Measurements from ENCODE around the gene SLC28A2.
"Not testable (repeated sequence)": the region's sequence is repeated elsewhere in the genome, so short reads cannot be mapped to it uniquely, and the experiment has no call there.

Gene SLC28A2

DNA sequence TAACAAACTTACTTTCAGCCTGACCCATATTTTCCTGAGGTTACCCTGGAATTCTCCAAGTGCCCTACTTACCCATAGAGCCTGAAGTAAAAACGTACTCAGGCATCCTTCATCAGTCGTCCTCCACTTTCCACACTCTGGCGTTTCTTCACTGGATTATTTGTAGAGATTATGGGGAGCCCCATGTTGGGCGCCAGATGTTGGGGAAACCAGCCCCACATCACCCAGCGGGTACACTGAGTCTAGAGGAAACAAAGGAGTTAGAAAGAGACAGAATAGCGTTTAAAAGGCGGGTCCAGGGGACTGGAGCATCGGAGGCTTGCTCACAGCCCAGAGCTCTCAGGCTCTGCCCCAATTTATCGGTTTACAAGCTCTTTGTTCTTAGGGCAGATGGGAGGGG lies 9.7 kb upstream of the SLC28A2 start:
- POLR2A ChIA-PET, result no interaction called here
- CTCF ChIA-PET, result no interaction called here

GRCh38 chr15:45249125-45249780 lies 2.8 kb upstream of the SLC28A2 start:
- TF ChIP-seq FOXA1 (IDR thresholded peaks at IDR 0.05) (no peak), CTBP1 (IDR thresholded peaks at IDR 0.05; ENCODE audit: borderline replicate concordance) (no peak), ELF4 (IDR thresholded peaks at IDR 0.05) (no peak), ZNF384 (IDR thresholded peaks at IDR 0.05) (no peak), TARDBP (IDR thresholded peaks at IDR 0.05) (no peak), BHLHE40 (IDR thresholded peaks at IDR 0.05; ENCODE audit: borderline replicate concordance) (no peak), SUZ12 (IDR thresholded peaks at IDR 0.05) (no peak), SP1 (IDR thresholded peaks at IDR 0.05) (no peak), NFRKB (IDR thresholded peaks at IDR 0.05) (no peak)
- TF ChIP-seq, protein P1, sequence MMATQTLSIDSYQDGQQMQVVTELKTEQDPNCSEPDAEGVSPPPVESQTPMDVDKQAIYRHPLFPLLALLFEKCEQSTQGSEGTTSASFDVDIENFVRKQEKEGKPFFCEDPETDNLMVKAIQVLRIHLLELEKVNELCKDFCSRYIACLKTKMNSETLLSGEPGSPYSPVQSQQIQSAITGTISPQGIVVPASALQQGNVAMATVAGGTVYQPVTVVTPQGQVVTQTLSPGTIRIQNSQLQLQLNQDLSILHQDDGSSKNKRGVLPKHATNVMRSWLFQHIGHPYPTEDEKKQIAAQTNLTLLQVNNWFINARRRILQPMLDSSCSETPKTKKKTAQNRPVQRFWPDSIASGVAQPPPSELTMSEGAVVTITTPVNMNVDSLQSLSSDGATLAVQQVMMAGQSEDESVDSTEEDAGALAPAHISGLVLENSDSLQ (IDR thresholded peaks at IDR 0.05), result no peak
- POLR2A ChIA-PET, result no interaction called here
- CTCF ChIA-PET, result no interaction called here
- no peak for DNase-seq (ENCODE audit: extremely low spot score)

More for the DNA sequence above, 9.7 kb upstream of the SLC28A2 start:
- DNase-seq (ENCODE audit: extremely low spot score), result no peak
- TF ChIP-seq, protein P1 (IDR thresholded peaks at IDR 0.05), result no peak
- TF ChIP-seq NFRKB (IDR thresholded peaks at IDR 0.05) (no peak), SP1 (IDR thresholded peaks at IDR 0.05) (no peak), SUZ12 (IDR thresholded peaks at IDR 0.05) (no peak), BHLHE40 (IDR thresholded peaks at IDR 0.05; ENCODE audit: borderline replicate concordance) (no peak), FOXK2 (IDR thresholded peaks at IDR 0.05) (no peak), HDGF (IDR thresholded peaks at IDR 0.05; ENCODE audit: borderline replicate concordance) (no peak), ELF4 (IDR thresholded peaks at IDR 0.05) (no peak), ARNT (IDR thresholded peaks at IDR 0.05) (no peak), L3MBTL2 (conservative IDR thresholded peaks at IDR 0.05) (no peak), FOXA1 (IDR thresholded peaks at IDR 0.05) (no peak), FOXM1 (IDR thresholded peaks at IDR 0.05; ENCODE audit: borderline replicate concordance) (no peak), LEF1 (IDR thresholded peaks at IDR 0.05; ENCODE audit: borderline replicate concordance) (no peak), ZNF384 (IDR thresholded peaks at IDR 0.05) (no peak), TARDBP (IDR thresholded peaks at IDR 0.05) (no peak), CTBP1 (IDR thresholded peaks at IDR 0.05; ENCODE audit: borderline replicate concordance) (no peak)

GRCh38 chr15:45253330-45253729 lies 1.3 kb downstream of the SLC28A2 start:
- TF ChIP-seq FOXM1 (IDR thresholded peaks at IDR 0.05; ENCODE audit: borderline replicate concordance), result no peak
- no peak for TF ChIP-seq BHLHE40 (IDR thresholded peaks at IDR 0.05; ENCODE audit: borderline replicate concordance)
- TF ChIP-seq FOXK2 (IDR thresholded peaks at IDR 0.05), result no peak
- TF ChIP-seq ELF4 (IDR thresholded peaks at IDR 0.05), result no peak
- TF ChIP-seq CTBP1 (IDR thresholded peaks at IDR 0.05; ENCODE audit: borderline replicate concordance), result no peak
- TF ChIP-seq SP1 (IDR thresholded peaks at IDR 0.05), result no peak
- TF ChIP-seq NFRKB (IDR thresholded peaks at IDR 0.05), result no peak
- TF ChIP-seq ARNT (IDR thresholded peaks at IDR 0.05), result no peak
- TF ChIP-seq, protein P1 (IDR thresholded peaks at IDR 0.05), result no peak
- TF ChIP-seq LEF1 (IDR thresholded peaks at IDR 0.05; ENCODE audit: borderline replicate concordance), result no peak
- no peak for TF ChIP-seq HDGF (IDR thresholded peaks at IDR 0.05; ENCODE audit: borderline replicate concordance)
- no peak for TF ChIP-seq TARDBP (IDR thresholded peaks at IDR 0.05)
- TF ChIP-seq SUZ12 (IDR thresholded peaks at IDR 0.05), result no peak
- no peak for TF ChIP-seq L3MBTL2 (conservative IDR thresholded peaks at IDR 0.05)
- CTCF ChIA-PET, result no interaction called here
- POLR2A ChIA-PET, result no interaction called here
- DNase-seq (ENCODE audit: extremely low spot score), result peak; percentile 12

DNA sequence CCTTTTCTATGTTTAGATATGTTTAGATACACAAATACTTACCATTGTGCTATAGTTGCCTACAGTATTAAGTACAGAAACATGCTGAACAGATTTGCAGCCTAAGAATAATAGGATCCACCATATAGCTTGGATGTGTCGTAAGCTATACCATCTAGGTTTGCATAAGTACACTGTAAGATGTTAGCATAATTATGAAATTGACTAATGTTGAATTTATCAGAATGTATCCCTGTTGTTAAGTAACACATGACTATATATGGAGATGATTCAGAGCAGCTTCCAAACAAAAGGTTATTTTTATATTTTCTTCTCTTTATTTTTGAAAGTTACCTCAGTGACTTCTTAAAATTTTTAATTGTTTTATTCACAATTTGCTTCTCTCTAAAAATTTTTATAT lies 2.4 kb downstream of the SLC28A2 start:
- CTCF ChIA-PET, result no interaction called here
- DNase-seq (ENCODE audit: extremely low spot score), result no peak
- TF ChIP-seq FOXA1 (IDR thresholded peaks at IDR 0.05) (no peak), TARDBP (IDR thresholded peaks at IDR 0.05) (no peak), FOXK2 (IDR thresholded peaks at IDR 0.05) (no peak), SP1 (IDR thresholded peaks at IDR 0.05) (no peak), ELF4 (IDR thresholded peaks at IDR 0.05) (no peak), NFRKB (IDR thresholded peaks at IDR 0.05) (no peak), ZNF384 (IDR thresholded peaks at IDR 0.05) (no peak), L3MBTL2 (conservative IDR thresholded peaks at IDR 0.05) (no peak), ARNT (IDR thresholded peaks at IDR 0.05) (no peak), SUZ12 (IDR thresholded peaks at IDR 0.05) (no peak), FOXM1 (IDR thresholded peaks at IDR 0.05; ENCODE audit: borderline replicate concordance) (no peak), LEF1 (IDR thresholded peaks at IDR 0.05; ENCODE audit: borderline replicate concordance) (no peak), CTBP1 (IDR thresholded peaks at IDR 0.05; ENCODE audit: borderline replicate concordance) (no peak), HDGF (IDR thresholded peaks at IDR 0.05; ENCODE audit: borderline replicate concordance) (no peak), BHLHE40 (IDR thresholded peaks at IDR 0.05; ENCODE audit: borderline replicate concordance) (no peak)
- TF ChIP-seq, protein P1 (IDR thresholded peaks at IDR 0.05), result no peak
- POLR2A ChIA-PET, result no interaction called here

DNA sequence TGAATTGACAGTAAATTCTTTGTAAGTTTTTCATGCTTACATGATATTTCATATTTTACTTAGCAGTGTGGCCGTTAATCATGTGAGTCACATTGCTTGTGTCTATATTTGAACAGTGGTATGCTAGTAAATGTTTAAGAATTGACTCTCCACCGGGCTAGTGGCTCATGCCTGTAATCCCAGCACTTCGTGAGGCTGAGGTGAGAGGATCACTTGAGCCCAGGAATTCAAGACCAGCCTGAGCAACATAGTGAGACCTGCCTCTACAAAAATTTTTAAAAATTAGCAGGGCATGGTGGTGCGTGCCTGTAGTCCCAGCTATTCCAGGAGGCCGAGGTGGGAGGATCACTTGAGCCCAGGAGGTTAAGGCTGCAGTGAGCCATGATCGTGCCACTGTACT lies 2.8 kb downstream of the SLC28A2 start:
- DNase-seq (ENCODE audit: extremely low spot score); CTCF ChIA-PET; POLR2A ChIA-PET: not testable (repeated sequence)

- TF ChIP-seq SP1 (IDR thresholded peaks at IDR 0.05), result no peak
- TF ChIP-seq HDGF (IDR thresholded peaks at IDR 0.05; ENCODE audit: borderline replicate concordance), result no peak
- no peak for TF ChIP-seq FOXA1 (IDR thresholded peaks at IDR 0.05)
- no peak for TF ChIP-seq ZNF384 (IDR thresholded peaks at IDR 0.05)
- TF ChIP-seq, protein P1 (IDR thresholded peaks at IDR 0.05), result no peak
- no peak for TF ChIP-seq ELF4 (IDR thresholded peaks at IDR 0.05)
- no peak for DNase-seq (ENCODE audit: extremely low spot score)
- ChIA-PET POLR2A (no interaction called here), CTCF (no interaction called here)
Observed at GRCh38 chr15:45259796-45260195, 7.8 kb downstream of the SLC28A2 start.
